DND-41 (cell line): ENCODE measurements around the gene KCNG4.
A peak's percentile ranks its signal among the peaks of the same experiment; 100 is the strongest.

Experiments
- ATAC-seq: fragments of 200-7000 bp; cut with Tn5 transposase; 3 replicates; pipeline ENCODE4 v1.9.1; 2021; ENCODE audit warnings: low read depth; ENCODE audit not compliant: insufficient read depth
- DNase-seq: peaks from one replicate; pipeline ENCODE4 v3.0.0-alpha.2; 2020
- H2AFZ ChIP-seq: 2 replicates; pipeline ENCODE4 v1.6.0; 2012; ENCODE audit warnings: low read depth, low read length
- H3K27ac ChIP-seq: 2 replicates; pipeline ENCODE4 v1.5.1; 2012; ENCODE audit warnings: low read length, inconsistent platforms
- H3K27me3 ChIP-seq: fragments of 200-600 bp; sonication (generic); 2 replicates; pipeline ENCODE4 v1.6.0; 2012; ENCODE audit warnings: low read length, mild to moderate bottlenecking, inconsistent platforms; ENCODE audit not compliant: insufficient read depth, poor library complexity
- H3K36me3 ChIP-seq: 2 replicates; pipeline ENCODE4 v1.5.1; 2012; ENCODE audit warnings: low read length, inconsistent platforms; ENCODE audit not compliant: insufficient read depth
- H3K4me1 ChIP-seq: 2 replicates; pipeline ENCODE4 v1.5.1; 2012; ENCODE audit warnings: mild to moderate bottlenecking, low read length; ENCODE audit not compliant: insufficient read depth
- H3K4me2 ChIP-seq: 2 replicates; pipeline ENCODE4 v1.6.0; 2012; ENCODE audit warnings: mild to moderate bottlenecking, moderate library complexity, low read length, inconsistent platforms; ENCODE audit not compliant: insufficient read depth
- H3K4me3 ChIP-seq, 2 experiments: fragments of 200-600 bp in 1 of 2; shearing (Covaris generic) in 1 of 2; 2 replicates each; pipeline ENCODE4 v1.5.1; 2012 to 2016; ENCODE audit warnings: inconsistent platforms in 2 of 2, low read length in 2 of 2, mild to moderate bottlenecking in 2 of 2, low read depth in 1 of 2, moderate library complexity in 1 of 2
- H3K79me2 ChIP-seq: 2 replicates; pipeline ENCODE4 v1.6.0; 2012; ENCODE audit warnings: low read length, inconsistent platforms; ENCODE audit not compliant: insufficient read depth
- H3K9ac ChIP-seq: 2 replicates; pipeline ENCODE4 v1.6.0; 2012; ENCODE audit warnings: low read depth, mild to moderate bottlenecking, inconsistent platforms, low read length, moderate library complexity
- H3K9me3 ChIP-seq: 2 replicates; pipeline ENCODE4 v1.5.1; 2012; ENCODE audit warnings: low read length, moderate library complexity, mild to moderate bottlenecking, inconsistent platforms; ENCODE audit not compliant: insufficient read depth, severe bottlenecking
- H4K20me1 ChIP-seq: 2 replicates; pipeline ENCODE4 v1.6.0; 2012; ENCODE audit warnings: low read length; ENCODE audit not compliant: insufficient read depth
- CTCF ChIP-seq: IDR thresholded peaks from 2 replicates; pipeline ENCODE4 v1.5.1; 2012; ENCODE audit warnings: borderline replicate concordance, low read length, moderate library complexity, mild to moderate bottlenecking; ENCODE audit not compliant: poor library complexity, severe bottlenecking; ENCODE audit errors: extremely low read depth
- EZH2 ChIP-seq: IDR thresholded peaks from 3 replicates; pipeline ENCODE4 v1.6.1; 2012; ENCODE audit warnings: borderline replicate concordance, low read depth, mild to moderate bottlenecking, moderate library complexity, low read length, inconsistent platforms; ENCODE audit not compliant: severe bottlenecking

KCNG4 gene

GRCh38 chr16:84183911-84184591 is 55.8 kb downstream of the KCNG4 start:
- H3K4me3 ChIP-seq: no peak overlapping the region
- no peaks in the 10 kb centered on the region for H3K27me3 ChIP-seq
- H3K9me3 ChIP-seq: no peaks in the 10 kb centered on the region
- DNase-seq: no peak
- H3K36me3 ChIP-seq: peaks cover 63% of the 10 kb centered on the region
- H2AFZ ChIP-seq: no peak overlapping the region
- H3K4me2 ChIP-seq: peak overlapping the region; percentile 79; the same call in 1 of the 2 replicates
- peaks cover 35% of the 10 kb centered on the region for H4K20me1 ChIP-seq
- no peak for ATAC-seq
- peak overlapping the region; percentile 91; the same call in 1 of the 2 replicates for H3K9ac ChIP-seq
- peaks cover 45% of the 10 kb centered on the region for H3K79me2 ChIP-seq
- TF ChIP-seq CTCF: no peak
- TF ChIP-seq EZH2: no peak
- no peak overlapping the region for H3K27ac ChIP-seq
- peaks cover 27% of the 10 kb centered on the region for H3K4me1 ChIP-seq

DNA sequence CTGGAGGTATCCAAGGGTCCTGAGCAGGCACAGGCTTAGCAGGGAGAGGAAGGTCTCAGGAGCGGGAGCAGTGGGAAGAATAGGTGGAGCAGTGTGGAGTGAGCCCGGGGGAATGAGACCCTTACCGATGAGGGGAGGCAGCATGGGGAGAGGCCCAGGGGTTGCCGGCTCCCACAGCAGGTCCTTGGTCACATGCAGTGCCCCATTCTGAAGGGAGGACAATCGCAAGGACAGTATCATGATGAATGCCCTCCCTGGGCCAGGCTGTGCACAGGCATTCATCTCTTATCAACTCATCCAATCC is 56.3 kb downstream of the KCNG4 start:
- TF ChIP-seq CTCF (no peak), EZH2 (no peak)
- Histone ChIP-seq H2AFZ (no peak overlapping the region), H3K9ac (no peak overlapping the region), H3K27ac (no peak overlapping the region), H3K4me2 (0 out of 2 replicates have a peak overlapping the region, but pooled peaks have one; percentile 79), H3K36me3 (peaks cover 68% of the 10 kb centered on the region), H3K4me1 (peaks cover 27% of the 10 kb centered on the region), H3K4me3 (no peak overlapping the region), H3K79me2 (peaks cover 45% of the 10 kb centered on the region), H4K20me1 (peaks cover 35% of the 10 kb centered on the region), H3K9me3 (no peaks in the 10 kb centered on the region), H3K27me3 (no peaks in the 10 kb centered on the region)
- no peak for DNase-seq
- no peak for ATAC-seq

DNA sequence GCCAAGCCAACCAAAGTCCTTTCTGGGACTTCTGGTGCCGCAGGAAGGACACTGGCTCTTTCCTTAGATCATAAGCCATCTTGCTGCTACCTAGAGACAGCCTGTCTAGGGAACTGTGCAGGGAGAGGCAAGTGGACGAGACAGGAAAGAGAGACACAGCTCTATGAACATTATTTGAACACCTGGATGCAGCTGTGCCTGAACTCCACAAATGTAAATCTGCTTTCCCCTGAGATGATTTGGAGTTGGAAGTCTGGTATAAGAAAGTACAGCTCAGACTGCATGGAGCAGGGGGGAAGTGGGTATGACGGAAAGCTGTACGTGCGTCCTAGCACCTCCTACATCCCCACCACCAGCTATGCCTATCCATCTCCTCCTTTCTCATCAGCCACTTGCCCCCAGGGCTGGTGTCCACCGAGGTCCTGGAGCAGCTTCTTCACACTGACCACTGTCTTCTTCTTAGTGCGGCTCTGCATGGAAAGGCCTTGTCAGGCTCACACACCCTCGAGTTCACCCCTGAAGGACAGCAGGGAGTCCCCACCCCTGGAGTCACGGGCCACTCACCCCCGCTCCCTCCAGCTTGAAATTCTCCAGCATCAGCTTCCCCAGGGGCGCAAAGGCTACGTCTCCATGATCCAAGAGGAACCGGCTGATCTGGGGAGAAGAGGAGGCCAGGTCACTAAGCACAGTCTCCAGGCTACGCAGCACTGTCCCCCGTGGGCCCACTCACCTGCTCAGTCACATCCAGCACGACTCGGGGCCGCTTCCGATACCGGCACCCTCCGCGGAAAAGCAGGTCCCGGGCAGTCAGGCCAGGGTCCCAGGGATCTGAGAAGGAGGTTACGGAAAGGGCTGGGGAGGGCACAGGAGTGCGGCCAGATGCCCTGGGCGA is 56.9 kb downstream of the KCNG4 start:
- Histone ChIP-seq H3K27ac (no peak overlapping the region), H4K20me1 (peaks cover 40% of the 10 kb centered on the region), H3K4me2 (no peak overlapping the region), H3K9me3 (no peaks in the 10 kb centered on the region), H3K27me3 (no peaks in the 10 kb centered on the region), H2AFZ (no peak overlapping the region), H3K9ac (no peak overlapping the region), H3K4me1 (peaks cover 27% of the 10 kb centered on the region), H3K36me3 (peaks cover 74% of the 10 kb centered on the region), H3K4me3 (no peak overlapping the region), H3K79me2 (peaks cover 45% of the 10 kb centered on the region)
- DNase-seq: no peak
- no peak for ATAC-seq
- TF ChIP-seq CTCF: no peak
- no peak for TF ChIP-seq EZH2
